Astrocyte (in vitro differentiated cells and primary cell): ENCODE results near the gene ZNF480.

Experiments
- EZH2 ChIP-seq: IDR thresholded peaks from 2 replicates; pipeline ENCODE4 v1.6.1; 2012; ENCODE audit warnings: mild to moderate bottlenecking, low read length, inconsistent platforms; ENCODE audit not compliant: insufficient read depth
- TF ChIP-seq, protein P1 (sequence below): IDR thresholded peaks from 2 replicates; pipeline ENCODE4 v1.5.1; 2011; ENCODE audit warnings: low read depth, mild to moderate bottlenecking, inconsistent platforms, low read length, moderate library complexity; ENCODE audit not compliant: insufficient read depth

DNA sequence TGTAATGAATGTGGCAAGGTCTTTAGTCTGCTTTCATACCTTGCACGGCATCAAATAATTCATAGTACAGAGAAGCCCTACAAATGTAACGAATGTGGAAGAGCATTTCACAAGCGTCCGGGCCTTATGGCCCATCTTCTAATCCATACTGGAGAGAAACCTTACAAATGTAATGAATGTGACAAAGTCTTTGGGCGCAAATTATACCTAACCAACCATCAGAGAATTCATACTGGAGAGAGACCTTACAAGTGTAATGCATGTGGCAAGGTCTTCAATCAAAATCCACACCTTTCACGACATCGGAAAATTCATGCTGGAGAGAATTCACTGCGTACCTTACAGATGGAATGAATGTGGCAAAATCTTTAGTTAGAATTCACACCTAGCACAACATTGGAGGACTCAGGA lies 69.5 kb downstream of the ZNF480 start:
- TF ChIP-seq, protein P1, sequence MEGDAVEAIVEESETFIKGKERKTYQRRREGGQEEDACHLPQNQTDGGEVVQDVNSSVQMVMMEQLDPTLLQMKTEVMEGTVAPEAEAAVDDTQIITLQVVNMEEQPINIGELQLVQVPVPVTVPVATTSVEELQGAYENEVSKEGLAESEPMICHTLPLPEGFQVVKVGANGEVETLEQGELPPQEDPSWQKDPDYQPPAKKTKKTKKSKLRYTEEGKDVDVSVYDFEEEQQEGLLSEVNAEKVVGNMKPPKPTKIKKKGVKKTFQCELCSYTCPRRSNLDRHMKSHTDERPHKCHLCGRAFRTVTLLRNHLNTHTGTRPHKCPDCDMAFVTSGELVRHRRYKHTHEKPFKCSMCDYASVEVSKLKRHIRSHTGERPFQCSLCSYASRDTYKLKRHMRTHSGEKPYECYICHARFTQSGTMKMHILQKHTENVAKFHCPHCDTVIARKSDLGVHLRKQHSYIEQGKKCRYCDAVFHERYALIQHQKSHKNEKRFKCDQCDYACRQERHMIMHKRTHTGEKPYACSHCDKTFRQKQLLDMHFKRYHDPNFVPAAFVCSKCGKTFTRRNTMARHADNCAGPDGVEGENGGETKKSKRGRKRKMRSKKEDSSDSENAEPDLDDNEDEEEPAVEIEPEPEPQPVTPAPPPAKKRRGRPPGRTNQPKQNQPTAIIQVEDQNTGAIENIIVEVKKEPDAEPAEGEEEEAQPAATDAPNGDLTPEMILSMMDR, result no peak
- no peak for TF ChIP-seq EZH2
